Aorta (tissue), 5 donors: ENCODE data around the gene JAK1. TPM values are rescaled to one million over a fixed set of nuclear protein-coding genes. Genes with fewer than 3 reads are reported as not detected.
A peak's percentile ranks its signal among the peaks of the same experiment; 100 is the strongest.
"Not testable (repeated sequence)": the region's sequence is repeated elsewhere in the genome, so short reads cannot be mapped to it uniquely, and the experiment has no call there.

Experiments used
- ATAC-seq: fragments of 200-7000 bp; cut with Tn5 transposase; one replicate; pipeline ENCODE4 v1.9.1; 2022; ENCODE audit warnings: moderate library complexity; ENCODE audit not compliant: low FRiP score
- DNase-seq, 2 donors: peaks; one replicate each; pipeline ENCODE4 v3.0.0-alpha.2; 2020
- H3K27ac ChIP-seq, 2 donors: one replicate each; pipeline ENCODE4 v1.5.1; 2013; ENCODE audit warnings: low read length in 2 of 2, mild to moderate bottlenecking in 2 of 2, moderate library complexity in 2 of 2, control low read depth in 1 of 2, inconsistent platforms in 1 of 2, low read depth in 1 of 2
- H3K27me3 ChIP-seq, 2 donors: one replicate each; pipeline ENCODE4 v1.6.1; 2013; ENCODE audit warnings: control low read depth in 1 of 2, low read length in 1 of 2, mild to moderate bottlenecking in 1 of 2, moderate library complexity in 1 of 2; ENCODE audit not compliant: insufficient read depth in 2 of 2, control insufficient read depth in 1 of 2
- H3K36me3 ChIP-seq, 2 donors: one replicate each; pipeline ENCODE4 v1.6.1; 2013; ENCODE audit warnings: control low read depth in 1 of 2, low read length in 1 of 2, mild to moderate bottlenecking in 1 of 2; ENCODE audit not compliant: insufficient read depth in 2 of 2, control insufficient read depth in 1 of 2
- H3K4me1 ChIP-seq, 2 donors: one replicate each; pipeline ENCODE4 v1.6.1; 2013; ENCODE audit warnings: low read length in 2 of 2, control low read depth in 1 of 2, mild to moderate bottlenecking in 1 of 2, moderate library complexity in 1 of 2; ENCODE audit not compliant: insufficient read depth in 2 of 2, control insufficient read depth in 1 of 2
- H3K4me3 ChIP-seq, 2 donors: one replicate each; pipeline ENCODE4 v1.5.1; 2013; ENCODE audit warnings: low read length in 2 of 2, control low read depth in 1 of 2, mild to moderate bottlenecking in 1 of 2
- H3K9me3 ChIP-seq: one replicate; pipeline ENCODE4 v1.6.1; 2013; ENCODE audit warnings: mild to moderate bottlenecking, low read length; ENCODE audit not compliant: control insufficient read depth
- WGBS, 2 donors: extraction: QIAGEN DNeasy Blood & Tissue Kit; methylation state at CpG; one replicate each; pipeline ENCODE4 v1.1.7; 2013; 5-methylcytosine and 5-hydroxymethylcytosine counted together
- intact Hi-C, 2 donors: fragments of 100-400 bp; cut with DNase I; formaldehyde crosslinking; loops; one replicate each; pipeline versions ENCODE4 v1.14.2 to v1.15.0; 2022
- polyA plus RNA-seq, 2 donors: library from polyadenylated mRNA; stranded (reverse); fragments of 200-250 nt; gene quantifications; one replicate each; pipeline ENCODE4 v1.2.3, GENCODE V29; 2013
- total RNA-seq, 2 donors: library from RNA; stranded (reverse); fragmentation: NEBNext Ultra II Directional; extraction: Animal tissue kit (Norgen Biotek cat#: 25700); gene quantifications; one replicate each; pipeline ENCODE4 v1.2.1, GENCODE V29; 2021
- donor health status: healthy with polysubstance abuse.
- donor health status: Bipolar disorder and iron deficiency.
- donor health status: DM: no; HTN: no; CAD: no.
- donor health status: DM: no; HTN: no; CAD: no.
- donor health status: DM: yes; HTN: yes; CAD: no.

JAK1 gene
- total and polyA plus RNA-seq, 4 donors: 24.3 to 132 (median 74.6) TPM

DNA sequence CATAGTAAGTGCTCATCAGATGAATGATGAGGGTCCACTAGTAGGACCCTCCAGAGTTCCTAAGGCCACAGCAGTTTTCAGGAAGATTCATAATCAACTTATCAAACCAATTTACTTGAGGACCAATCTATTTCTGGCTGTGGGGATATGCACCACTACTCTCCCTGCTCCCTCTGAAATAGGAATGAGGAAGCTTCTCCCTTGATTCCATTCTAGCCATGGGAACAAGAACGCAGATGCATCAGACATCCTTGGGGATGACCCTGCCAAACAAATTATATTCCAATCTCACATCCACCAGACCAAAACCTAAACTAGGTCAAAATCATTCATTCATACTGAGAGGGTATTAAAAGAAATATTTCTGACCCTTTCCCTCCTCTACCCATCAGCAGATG is 31.5 kb downstream of the JAK1 start:
- ATAC-seq: no peak
- Histone ChIP-seq H3K9me3 (no peaks in the 10 kb centered on the region), H3K4me3 (no peak overlapping the region), H3K36me3 (no peaks in the 10 kb centered on the region), H3K4me1 (peaks cover 4 to 5% of the 10 kb centered on the region in 2 donors), H3K27ac (peak overlapping the region in 1 of 2 donors; percentile 25), H3K27me3 (no peaks in the 10 kb centered on the region)
- no peak for DNase-seq
- intact Hi-C loops: loop anchor here in 1 of 2 donors (5.0 kb wide), 1 partner anchor 38 kb away; no protein-coding TSS in a partner anchor
- WGBS, 2 donors: 90 to 94% methylated on average over 1 of the region's 1 CpG

GRCh38 chr1:64934115-64934877 is 32.1 kb downstream of the JAK1 start:
- ATAC-seq (peak; percentile 74), DNase-seq (no peak)
- Histone ChIP-seq H3K9me3 (no peaks in the 10 kb centered on the region), H3K4me3 (no peak overlapping the region), H3K4me1 (peaks cover 4 to 5% of the 10 kb centered on the region in 2 donors), H3K27me3 (no peaks in the 10 kb centered on the region), H3K36me3 (no peaks in the 10 kb centered on the region), H3K27ac (peak overlapping the region; percentile 51 to 96)
- 52 to 61% methylated on average over 9 of the region's 9 CpGs for WGBS, 2 donors
- intact Hi-C loops: loop anchor here in 1 of 2 donors (5.0 kb wide), 1 partner anchor 37 kb away; no protein-coding TSS in a partner anchor

- DNase-seq: peak in 1 of 2 donors; percentile 59
- H3K27me3 ChIP-seq: no peaks in the 10 kb centered on the region
- peak; percentile 92 for ATAC-seq
- H3K9me3 ChIP-seq: no peaks in the 10 kb centered on the region
- no peak overlapping the region for H3K4me3 ChIP-seq
- 5 to 11% methylated on average over 11 of the region's 11 CpGs for WGBS, 2 donors
- no peaks in the 10 kb centered on the region for H3K36me3 ChIP-seq
- peaks cover 4 to 5% of the 10 kb centered on the region in 2 donors for H3K4me1 ChIP-seq
- intact Hi-C loops: loop anchor here in 1 of 2 donors (5.0 kb wide), 1 partner anchor 36 kb away; no protein-coding TSS in a partner anchor
- peak overlapping the region; percentile 51 to 96 for H3K27ac ChIP-seq
Measured at GRCh38 chr1:64933296-64934070, 32.9 kb downstream of the JAK1 start.

- ATAC-seq (no peak), DNase-seq (no peak)
- Histone ChIP-seq H3K4me3 (no peak overlapping the region), H3K4me1 (peaks cover 4 to 5% of the 10 kb centered on the region in 2 donors), H3K9me3 (no peaks in the 10 kb centered on the region), H3K27me3 (no peaks in the 10 kb centered on the region), H3K36me3 (no peaks in the 10 kb centered on the region), H3K27ac (peak overlapping the region in 1 of 2 donors; percentile 12)
- WGBS, 2 donors: 18 to 22% methylated on average over 4 of the region's 4 CpGs
- intact Hi-C loops: loop anchor here in 1 of 2 donors (5.0 kb wide), 1 partner anchor 36 kb away; no protein-coding TSS in a partner anchor
Measured at GRCh38 chr1:64932962-64933295, 33.4 kb downstream of the JAK1 start.

DNA sequence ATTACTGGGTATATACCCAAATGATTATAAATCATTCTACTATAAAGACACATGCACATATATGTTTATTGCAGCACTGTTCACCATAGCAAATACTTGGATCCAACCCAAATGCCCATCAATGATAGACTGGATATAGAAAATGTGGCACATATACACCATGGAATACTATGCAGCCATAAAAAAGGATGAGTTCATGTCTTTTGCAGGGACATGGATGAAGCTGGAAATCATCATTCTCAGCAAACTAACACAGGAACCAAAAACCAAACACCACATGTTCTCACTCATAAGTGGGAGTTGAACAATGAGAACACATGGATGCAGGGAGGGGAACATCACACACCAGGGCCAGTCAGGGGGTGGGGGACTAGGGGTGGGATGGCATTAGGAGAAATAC is 35.7 kb downstream of the JAK1 start:
- H3K27ac ChIP-seq, H3K4me1 ChIP-seq: not testable (repeated sequence)
- intact Hi-C loops: loop anchor here in 1 of 2 donors (5.0 kb wide), 1 partner anchor 33 kb away; no protein-coding TSS in a partner anchor

GRCh38 chr1:64929221-64929620 is 37.1 kb downstream of the JAK1 start:
- no peak for DNase-seq

More for the DNA sequence above, 35.7 kb downstream of the JAK1 start:
- H3K9me3 ChIP-seq, H3K4me3 ChIP-seq, ATAC-seq, H3K36me3 ChIP-seq, H3K27me3 ChIP-seq, DNase-seq: not testable (repeated sequence)

DNA sequence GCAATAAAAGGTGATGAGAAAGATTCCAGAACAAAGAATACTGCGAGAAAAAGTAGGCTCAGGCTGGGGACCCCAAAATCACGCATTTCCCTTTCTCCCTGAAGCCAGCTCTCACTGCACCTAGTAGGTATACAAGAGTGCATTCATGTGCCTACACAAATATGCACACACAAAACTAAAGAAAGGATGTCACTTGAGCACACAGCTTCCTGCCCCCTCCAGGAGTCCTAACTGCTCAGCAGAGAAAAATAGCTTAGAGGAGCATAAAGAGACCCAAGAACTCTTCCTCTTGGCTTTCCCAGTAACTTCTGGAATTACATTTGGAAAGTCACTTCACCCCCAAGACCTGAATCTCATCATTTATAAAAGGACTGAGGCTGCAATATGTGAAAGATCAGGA is 38.0 kb downstream of the JAK1 start:
- intact Hi-C loops: no loop called here
- Histone ChIP-seq H3K27me3 (no peaks in the 10 kb centered on the region), H3K36me3 (no peaks in the 10 kb centered on the region), H3K4me1 (no peaks in the 10 kb centered on the region), H3K4me3 (no peak overlapping the region), H3K27ac (no peak overlapping the region), H3K9me3 (no peaks in the 10 kb centered on the region)
- ATAC-seq: no peak
- no peak for DNase-seq
- 96 to 98% methylated on average over 2 of the region's 2 CpGs for WGBS, 2 donors

More at GRCh38 chr1:64929221-64929620, 37.1 kb downstream of the JAK1 start:
- Histone ChIP-seq H3K27me3 (no peaks in the 10 kb centered on the region), H3K4me3 (no peak overlapping the region), H3K4me1 (peaks cover 0 to 4% of the 10 kb centered on the region in 2 donors), H3K36me3 (no peaks in the 10 kb centered on the region), H3K9me3 (no peaks in the 10 kb centered on the region), H3K27ac (no peak overlapping the region)
- intact Hi-C loops: no loop called here
- no peak for ATAC-seq

GRCh38 chr1:64925594-64925993 is 40.8 kb downstream of the JAK1 start:
- ATAC-seq: no peak
- H3K4me1 ChIP-seq: peaks cover 0 to 8% of the 10 kb centered on the region in 2 donors

More at GRCh38 chr1:64925594-64925993, 40.8 kb downstream of the JAK1 start:
- no peak for DNase-seq
- Histone ChIP-seq H3K36me3 (no peaks in the 10 kb centered on the region), H3K27me3 (no peaks in the 10 kb centered on the region), H3K4me3 (no peak overlapping the region), H3K9me3 (no peaks in the 10 kb centered on the region), H3K27ac (no peak overlapping the region)
- WGBS, 2 donors: 78 to 80% methylated on average over 2 of the region's 2 CpGs
- intact Hi-C loops: no loop called here
